Fibroblast of skin of back (primary cell): ENCODE results near the gene GMDS.

Source experiments
- DNase-seq: peaks from one replicate; pipeline ENCODE4 v3.0.0-alpha.2; 2013

The GMDS gene

DNA sequence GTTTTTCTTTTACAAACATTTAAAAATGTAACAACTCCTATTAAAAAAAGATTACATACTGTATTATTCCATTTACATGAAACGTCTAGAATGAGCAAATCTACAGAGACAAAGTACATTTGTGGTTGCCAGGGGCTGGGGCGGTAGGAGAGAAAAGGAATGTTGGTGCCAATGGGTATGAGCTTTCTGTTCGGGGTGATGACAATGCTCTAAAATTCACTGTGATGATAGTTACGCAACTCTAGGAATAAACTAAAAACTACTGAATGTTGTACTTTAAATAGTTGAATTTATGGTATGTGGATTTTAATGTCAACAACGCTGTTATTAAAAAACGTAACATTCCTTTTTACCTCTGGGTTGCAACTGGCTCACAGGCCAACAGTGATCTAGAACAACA is 211.1 kb downstream of the GMDS start:
- no peak for DNase-seq

DNA sequence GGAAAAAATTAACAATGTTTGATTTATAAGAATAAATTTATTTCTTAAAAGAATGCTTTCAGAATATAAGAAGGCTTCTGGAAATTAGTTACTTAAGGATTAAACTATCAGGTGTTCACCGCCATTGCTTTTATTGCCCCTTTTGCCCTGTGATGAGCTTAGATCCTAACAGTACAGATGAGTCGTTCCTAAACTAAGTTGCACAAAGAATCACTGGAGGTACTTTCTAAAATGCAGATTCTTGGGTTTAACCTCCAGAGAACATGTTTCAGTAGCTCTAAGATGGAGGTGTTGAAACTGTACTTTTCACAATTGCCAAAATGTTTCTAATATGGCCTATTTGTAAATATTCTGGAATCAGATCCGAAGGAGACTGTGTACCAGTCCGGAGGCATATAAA is 211.9 kb downstream of the GMDS start:
- no peak for DNase-seq

DNA sequence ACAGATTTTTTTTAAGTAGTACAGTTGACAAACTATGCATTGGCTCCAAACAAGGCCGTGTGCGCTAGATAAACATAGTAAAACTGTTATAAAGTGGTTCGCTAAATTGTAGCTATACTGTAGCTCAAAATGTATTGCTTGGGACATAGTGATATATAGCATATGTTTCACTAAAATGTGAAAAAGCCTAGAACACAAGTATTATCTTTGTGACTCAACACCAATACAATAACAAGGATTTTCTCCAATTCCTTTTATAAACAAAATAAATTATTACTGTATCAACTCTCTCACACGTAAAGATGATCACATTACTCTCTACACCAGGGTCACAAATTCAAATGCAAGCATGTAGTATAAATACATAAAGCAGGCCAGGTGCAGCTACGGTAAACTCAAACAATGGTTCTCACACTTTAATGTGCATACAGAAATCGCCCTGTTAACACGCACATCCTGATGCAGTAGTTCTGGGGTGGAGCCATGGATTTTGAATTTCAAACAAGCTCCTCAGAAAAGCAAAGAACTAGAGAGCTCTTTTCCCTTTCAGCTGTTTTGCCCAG is 214.6 kb downstream of the GMDS start:
- peak; percentile 40 for DNase-seq

DNA sequence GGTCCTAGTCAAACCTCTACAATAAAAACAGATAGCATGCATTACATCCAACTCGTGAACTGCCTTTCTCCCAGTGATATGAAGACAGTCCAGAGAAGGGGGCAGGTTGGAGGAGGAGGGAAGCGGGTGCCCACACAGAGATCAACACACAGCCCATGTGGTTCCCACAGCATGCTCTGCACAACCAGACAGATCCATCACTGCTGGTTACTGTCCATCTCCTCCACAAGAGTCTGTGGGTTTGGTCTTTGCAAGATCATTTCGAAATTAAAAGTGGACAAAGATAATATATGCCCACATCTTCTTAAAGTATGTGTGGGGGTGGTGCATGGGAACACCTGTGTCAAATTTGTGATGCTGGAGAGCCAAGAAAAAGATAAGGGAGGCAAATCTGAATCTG is 215.5 kb downstream of the GMDS start:
- no peak for DNase-seq

DNA sequence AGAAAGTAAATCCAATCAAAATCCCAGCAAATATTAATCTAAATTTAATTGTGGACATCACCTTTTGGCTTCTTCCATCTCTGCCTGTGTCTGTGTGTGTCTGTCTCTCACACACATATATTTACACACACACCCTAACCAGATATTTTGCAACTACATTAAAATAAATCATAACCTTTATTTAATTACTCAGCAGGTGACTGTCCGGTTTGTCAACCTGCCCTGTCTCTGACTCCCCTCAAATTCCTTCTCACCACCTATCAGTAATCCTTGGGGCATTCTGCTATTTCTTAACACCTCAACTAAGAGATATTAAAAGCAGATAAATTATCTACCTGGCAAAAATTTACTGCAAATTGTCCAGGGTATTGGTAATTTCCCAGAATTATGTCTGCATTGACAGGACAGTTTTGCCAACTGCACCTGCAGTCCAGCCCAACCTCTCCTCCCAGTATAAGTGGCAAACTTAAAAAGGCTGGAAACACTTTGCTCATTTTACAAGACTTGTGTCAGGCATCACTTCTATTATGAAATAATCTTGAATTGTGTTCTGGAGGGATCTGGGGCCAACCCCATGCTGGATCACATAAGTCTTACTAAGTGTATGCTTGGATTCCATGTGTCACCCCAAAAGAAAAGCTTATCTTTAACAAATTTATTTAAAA is 216.1 kb downstream of the GMDS start:
- no peak for DNase-seq

DNA sequence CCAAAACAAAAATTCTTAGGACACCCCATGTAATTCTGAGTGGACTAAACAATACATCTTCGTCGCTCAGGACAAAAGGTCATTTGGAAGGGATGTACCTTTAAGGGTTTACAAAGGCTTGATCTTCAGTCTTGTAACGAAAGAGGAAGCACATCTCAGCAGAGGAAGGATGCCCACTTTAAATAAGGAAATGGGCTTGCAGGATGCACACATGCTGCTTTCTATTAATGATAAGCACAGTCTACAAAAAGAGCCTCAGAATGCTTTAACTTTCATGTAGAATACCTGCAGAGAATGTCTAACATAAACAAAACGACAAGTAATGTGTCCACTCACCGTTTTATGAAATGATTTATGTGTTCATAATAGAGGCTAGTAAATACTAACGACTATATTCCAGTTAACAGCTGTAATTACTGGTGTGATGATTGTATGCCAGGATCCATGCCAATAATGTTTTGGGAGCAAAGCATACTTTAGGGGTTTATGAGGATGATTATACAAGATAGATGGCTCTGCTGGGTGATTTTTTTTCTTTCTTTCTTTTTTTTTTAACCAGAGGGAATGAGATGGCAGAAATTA is 216.9 kb downstream of the GMDS start:
- DNase-seq = no peak

DNA sequence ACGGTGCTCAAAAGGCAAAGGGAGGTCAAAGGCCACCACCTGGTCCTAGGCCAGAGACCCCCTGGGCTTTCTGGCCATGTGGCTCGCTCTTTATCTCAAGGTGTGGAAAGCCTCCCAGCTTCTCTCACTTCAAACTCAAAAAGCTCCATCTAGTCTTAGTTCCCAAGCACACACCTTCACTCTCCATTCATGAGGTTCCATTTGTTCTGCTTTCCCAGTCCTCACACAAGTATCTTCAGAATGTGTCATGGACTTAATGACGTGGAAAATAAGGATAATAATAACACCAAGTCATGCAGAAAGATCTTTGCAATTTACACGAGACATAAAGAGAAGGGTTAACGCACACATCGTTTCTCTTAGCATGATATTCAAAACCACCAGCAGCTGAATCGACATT is 219.3 kb downstream of the GMDS start:
- DNase-seq = no peak

DNA sequence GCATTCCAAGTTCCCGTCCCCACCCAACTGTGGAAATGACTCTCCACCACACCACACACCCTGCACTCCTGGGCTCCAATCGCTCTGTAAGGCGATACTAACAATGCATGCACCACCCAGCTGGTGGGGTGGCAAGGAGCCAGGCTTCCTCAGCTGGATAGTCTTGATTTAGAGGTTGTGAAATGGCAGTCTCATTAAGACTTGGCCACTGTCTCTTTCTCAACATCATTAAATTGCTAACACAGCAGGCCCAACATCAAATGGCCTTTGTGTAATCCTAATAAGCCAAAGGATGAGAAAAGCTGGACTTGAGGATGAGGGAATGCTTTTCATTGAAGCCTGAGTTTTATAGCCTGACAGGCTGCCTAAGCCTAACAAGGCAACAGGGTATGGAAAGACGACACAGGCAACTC is 223.7 kb downstream of the GMDS start:
- peak; percentile 30 for DNase-seq

DNA sequence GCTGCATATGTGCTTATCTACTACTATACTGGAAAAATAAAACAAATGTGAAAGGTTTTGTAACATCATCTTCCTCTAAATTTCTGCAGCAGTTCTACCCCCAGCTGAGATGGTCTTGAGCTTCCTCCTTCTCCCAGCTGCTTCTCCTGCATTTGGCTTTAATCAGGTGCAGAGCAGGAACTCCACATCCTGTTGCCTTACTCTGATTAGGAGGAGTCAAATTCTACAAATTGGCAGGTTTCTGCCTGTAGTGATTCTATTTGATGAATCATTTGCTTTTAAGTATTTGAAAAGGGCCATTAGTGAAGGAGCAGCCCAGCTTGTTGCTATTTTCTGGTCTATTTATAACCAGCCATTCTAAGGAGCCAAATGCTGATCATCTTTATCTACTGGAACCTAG is 224.5 kb downstream of the GMDS start:
- DNase-seq = peak; percentile 21

DNA sequence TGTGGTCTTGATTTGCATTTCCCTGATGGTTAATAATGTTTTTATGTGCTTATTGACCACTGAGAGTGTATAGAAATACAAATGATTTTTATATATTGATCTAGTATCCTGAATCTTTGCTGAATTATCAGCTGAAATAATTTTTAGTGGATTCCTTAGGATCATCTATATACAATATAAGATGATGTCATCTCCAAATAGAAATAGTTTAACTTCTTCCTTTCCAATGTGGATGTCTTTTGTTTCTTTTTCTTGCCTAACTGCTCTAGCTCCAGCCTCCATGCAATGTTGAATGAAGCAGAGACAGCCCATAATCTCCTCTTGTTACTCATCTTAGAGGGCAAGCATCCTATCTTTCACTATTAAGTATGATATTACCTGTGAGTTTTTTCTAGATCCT is 226.4 kb downstream of the GMDS start:
- no peak for DNase-seq

DNA sequence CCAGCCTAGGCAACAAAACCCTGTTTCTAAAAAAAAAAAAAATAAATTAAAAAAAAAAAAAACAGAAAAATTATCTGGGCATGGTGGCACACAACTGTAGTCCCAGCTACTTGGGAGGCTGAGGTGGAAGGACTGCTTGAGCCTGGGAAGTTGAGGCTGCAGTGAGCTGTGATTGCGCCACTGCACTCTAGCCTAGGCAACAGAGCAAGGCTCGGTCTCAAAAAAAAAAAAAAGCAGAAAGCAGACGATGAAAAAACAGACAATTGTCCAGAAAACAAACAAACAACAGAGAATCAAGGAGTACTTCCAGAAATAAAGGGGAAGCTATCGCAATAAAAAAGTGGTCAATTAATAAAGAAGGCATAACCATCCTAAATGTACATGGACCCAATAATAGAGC is 229.4 kb downstream of the GMDS start:
- no peak for DNase-seq

DNA sequence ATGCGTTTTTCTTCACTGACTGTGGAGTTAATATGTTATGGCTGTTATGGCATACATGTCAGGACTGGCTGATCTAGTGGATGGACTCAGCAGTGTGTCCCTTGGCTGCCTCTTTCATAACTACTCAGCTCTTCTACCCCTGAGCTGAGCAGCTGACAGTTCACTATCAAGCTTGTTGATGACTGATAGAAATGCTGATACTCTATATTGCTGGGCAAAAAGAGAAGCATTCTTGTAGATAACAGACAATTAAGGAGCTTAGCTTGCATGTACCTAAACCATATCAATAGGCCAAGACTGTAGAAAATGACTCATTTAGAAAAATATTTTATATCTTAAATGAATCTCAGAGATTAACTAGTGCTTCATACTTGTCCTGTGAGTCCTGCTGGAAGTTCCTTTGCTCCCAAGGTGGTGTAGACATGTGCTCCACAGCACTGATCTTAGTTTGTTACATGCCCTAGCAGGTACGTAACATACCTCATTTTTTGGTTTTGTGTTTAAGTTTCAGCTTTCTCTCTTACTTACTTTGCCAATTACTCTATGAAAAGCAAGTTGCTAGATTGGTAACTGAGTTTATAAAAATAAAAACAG is 236.9 kb downstream of the GMDS start:
- peak; percentile 25 for DNase-seq

DNA sequence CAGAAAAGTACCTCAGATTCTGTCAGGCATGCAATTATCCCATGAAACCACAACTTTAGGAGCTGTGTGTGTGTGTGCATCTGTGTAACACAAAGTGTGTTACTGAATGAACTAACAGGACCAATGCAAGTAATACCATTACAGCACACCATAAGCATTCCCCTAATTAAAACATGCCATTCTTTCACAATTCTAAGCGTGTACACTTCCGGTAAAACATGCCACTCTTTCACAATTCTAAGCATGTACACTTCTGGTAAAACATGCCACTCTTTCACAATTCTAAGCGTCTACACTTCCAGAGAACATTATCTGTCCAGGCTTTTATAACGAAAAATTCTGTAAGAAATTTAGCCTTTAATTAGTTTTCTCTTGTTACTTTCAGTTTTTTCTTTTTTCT is 238.2 kb downstream of the GMDS start:
- peak; percentile 13 for DNase-seq

DNA sequence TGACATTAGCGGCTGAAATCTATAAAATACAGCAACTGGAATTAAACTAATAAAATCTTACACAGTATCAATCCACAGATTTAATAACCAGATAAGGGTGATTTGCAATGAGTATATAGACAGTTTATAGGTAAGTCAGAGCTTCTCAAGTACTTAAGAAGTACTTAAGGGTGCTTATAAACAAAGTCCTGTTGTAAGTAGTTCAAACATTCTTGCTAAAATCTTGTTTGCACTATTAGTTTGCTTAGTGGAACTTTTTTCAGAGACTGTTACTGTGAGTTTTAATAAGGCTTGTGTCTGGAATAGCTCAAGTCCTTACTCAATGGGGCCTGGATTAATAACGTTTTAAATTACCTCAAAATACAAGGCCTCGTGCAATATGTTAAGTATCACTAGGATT is 240.5 kb downstream of the GMDS start:
- no peak for DNase-seq

DNA sequence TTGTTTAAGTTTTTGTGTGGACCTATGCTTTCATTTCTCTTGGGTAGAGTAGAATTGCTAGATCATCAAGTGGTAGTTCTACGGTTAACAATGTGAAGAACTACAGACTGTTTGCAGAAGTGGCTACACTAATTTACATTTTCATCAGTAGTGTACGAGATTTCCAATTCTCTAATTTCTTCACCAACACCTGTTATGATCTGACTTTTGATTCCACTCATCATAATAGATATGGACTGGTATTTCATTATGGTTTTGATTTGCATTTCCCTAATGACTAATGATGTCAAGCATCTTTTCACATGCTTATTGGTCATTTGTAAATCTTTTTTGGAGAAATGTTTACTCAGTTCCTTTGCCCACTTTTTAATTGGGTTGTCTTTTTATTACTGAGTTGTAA is 244.4 kb downstream of the GMDS start:
- no peak for DNase-seq

DNA sequence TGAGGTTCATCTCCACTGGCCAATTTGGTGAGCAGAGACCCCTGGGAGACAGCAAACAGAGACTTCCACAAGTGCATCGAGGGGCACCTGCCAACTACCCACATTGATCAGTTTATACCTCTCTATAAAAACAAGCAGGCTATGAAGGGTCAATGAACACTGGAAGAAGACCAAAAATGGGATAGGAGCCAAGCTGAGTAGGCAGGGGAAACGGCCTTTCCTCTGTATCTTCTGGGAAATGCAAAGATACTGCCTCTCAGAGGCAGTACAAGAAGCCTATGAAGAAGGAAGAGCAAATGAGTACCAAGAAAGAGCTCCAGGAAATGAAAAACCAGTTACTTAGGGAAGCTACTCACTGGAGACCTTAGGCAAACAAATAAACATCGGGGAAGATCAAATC is 247.7 kb downstream of the GMDS start:
- DNase-seq = no peak

DNA sequence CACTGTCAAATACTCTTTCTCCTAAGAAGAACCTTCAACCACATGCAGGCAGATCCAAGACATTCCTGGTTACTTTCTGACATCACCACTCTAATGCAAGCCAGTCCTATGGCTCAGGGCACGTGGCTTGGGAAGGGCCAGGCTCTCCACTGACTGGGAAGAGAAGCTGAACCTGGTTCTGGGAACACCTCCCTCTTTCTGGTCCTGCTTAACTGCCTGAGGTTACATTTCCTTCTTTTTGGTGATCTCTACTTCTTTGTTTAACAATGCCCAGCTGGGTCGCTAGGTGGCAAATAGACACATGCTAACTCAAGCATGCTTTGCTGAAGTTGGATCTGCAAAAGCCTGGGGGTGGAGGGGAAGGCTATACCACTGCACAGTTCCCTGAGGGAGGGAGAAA is 249.8 kb downstream of the GMDS start:
- DNase-seq = peak; percentile 33

DNA sequence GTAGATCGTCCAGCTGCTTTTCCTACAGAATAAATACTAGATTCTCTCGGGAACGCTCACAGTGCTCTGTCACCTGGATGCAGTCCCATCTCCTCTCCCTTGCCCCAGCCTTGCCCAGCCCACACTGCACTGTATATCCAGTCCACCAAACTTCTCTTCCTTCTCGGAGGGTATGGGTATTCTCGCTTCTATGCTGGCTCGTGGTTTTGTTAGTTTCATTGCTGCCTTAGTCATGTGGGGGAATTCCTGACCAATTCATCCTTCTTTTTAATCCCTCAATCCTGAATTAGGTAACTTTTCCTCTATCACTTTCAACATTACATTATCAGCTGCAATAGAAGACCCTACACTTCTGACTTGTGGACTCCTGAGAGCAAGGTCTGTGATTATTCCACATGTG is 252.4 kb downstream of the GMDS start:
- DNase-seq = peak; percentile 57

DNA sequence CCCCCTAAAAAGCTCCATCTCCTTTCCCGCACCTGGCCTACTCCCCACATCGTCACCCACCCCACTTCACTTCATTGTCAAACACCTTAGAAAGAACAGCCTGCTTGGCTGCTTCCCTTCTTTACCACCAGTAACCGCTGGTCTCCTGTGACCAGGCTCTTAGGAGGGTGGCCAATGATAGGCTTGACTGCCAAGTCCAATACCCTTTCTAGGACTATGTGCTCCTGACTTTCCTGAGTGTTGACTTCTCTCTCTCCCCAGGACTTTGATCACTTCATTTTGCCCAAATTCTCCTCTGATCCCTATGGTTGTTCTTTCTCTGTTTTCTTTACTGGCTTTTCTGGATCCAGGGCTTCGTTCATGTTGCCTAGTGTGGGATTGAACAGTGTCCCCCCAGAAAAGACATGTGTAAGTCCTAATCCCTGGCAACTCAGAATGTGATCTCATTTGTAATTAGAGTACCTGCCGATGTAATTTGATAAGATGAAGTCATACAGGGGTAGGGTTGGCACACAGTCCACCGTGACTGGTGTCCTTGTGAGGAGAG is 254.0 kb downstream of the GMDS start:
- DNase-seq = no peak

DNA sequence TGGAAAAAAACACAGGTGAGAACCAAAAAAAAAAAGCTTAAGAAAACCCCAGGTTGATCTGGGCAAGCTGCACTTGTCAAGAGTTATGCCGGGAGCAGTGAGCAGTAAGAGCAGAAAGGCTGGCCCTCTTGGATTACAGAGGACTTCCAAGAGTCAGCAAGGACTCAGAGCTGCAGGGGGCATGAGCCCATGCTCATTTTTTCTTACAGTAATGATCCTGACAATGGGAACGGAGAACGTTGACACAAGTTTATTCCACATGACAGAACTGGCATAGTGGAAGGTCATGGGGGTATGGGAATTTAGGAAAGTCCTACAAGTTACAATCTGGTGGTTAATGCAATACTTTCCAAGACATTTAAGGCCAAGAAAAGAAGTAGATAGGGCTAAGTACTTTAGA is 256.6 kb downstream of the GMDS start:
- DNase-seq = no peak

DNA sequence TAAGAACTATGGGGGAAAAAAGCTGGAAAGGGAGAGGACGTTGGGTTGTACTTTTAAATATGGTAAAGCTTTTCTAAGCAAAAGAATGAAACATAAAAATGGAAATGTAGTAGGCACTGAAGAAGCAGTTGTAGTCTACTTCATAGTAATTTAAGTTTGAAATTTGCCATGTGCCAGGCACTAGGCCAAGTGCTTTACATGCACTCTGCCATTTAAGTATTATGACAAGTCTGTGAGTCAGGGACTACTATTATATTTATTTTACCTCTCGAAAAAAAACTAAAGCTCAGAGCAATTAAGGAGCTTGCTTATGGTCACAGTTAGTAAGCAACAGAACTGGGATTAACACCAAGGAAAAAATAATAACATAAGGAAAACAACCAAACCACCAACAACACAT is 257.8 kb downstream of the GMDS start:
- peak; percentile 82 for DNase-seq

DNA sequence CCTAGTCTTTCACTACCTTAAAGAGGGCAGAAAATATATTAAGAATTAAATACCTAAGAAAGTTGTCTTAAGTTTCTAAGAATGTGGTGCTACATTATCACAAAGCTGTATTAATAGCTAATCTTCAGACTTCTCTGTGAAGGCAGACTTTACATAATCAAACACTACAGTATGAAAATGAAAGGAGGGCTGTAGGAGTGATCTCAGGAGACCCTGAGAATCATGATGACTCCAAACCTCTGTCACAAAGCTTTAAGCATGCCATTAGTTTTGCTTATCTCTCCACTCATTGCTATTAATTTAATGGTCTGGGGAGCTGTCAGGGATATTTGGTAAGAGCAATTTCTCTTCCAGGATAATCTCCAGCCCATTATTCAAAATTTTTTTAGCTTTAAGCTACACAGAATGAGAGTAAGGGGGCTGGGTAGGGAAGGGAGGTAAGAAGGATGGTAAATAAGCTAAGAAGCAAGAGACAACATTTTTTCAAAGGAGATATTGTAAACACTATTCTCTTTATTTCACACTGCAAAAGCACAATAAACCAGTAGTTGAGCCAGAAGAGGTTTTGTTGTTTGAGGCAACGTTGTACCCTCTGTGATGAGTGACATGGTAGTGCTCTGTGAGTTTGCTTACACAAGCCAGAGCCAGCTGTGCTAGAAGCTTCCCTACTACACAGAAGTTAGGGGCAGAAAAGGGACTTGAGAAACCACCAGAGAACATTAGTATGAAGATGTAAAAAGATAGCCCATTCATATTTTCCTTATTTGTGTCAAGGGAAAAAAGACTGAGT is 258.8 kb downstream of the GMDS start:
- DNase-seq = no peak

DNA sequence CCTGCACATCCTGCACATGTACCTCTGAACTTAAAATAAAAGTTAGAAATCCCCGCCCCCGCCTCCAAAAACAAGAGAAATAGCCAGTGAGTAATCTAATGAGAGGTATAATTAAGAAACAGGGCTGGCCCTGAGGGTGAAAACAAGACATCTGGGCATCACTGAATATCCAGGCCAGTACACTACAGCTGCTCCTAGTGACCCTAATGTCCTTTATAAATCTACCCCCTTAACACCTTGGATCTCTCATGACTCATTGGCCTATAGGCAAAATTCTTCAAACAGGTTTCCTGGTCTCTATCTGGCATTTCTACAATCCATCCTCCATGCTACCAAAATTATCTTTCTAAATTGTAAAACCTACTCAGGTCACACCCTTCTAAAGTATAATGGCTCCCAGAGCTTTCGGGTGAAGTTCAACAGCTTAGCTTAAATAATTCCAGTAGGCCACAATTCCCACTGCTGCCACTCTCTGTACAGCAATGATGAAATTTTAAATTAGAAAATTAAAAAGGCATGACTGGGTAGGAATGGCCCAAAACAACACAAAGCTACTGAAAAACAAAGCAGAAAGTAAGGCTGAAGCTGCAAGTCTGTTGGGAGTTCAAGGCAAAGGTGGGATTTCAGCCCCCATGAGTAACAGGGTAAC is 260.9 kb downstream of the GMDS start:
- DNase-seq = no peak
